NCI-H2227 (cell line): ENCODE data around the gene SLC9A1.
"Not testable (repeated sequence)": the region's sequence is repeated elsewhere in the genome, so short reads cannot be mapped to it uniquely, and the experiment has no call there.

Experiments
- DNase-seq: peaks from one replicate; lab custom pipeline; 2025; ENCODE audit not compliant: unreplicated experiment; lab: John Stamatoyannopoulos, UW

SLC9A1 gene

GRCh38 chr1:27154991-27155781, at the start of gene SLC9A1:
Gene SLC9A1, minus strand, starts transcription at chr1:27155125. Its CDS starts 791 bp downstream, at chr1:27154334.
- DNase-seq = peak; percentile 95

GRCh38 chr1:27203946-27204345, 49.0 kb upstream of the SLC9A1 start:
- no peak for DNase-seq

GRCh38 chr1:27201295-27201694, 46.4 kb upstream of the SLC9A1 start:
- DNase-seq = no peak

- no peak for DNase-seq
Measured at GRCh38 chr1:27193194-27193593, 38.3 kb upstream of the SLC9A1 start.

GRCh38 chr1:27192039-27192529, 37.2 kb upstream of the SLC9A1 start:
- DNase-seq = no peak

GRCh38 chr1:27184665-27185064, 29.7 kb upstream of the SLC9A1 start:
- not testable (repeated sequence) for DNase-seq

- DNase-seq = no peak
Measured at GRCh38 chr1:27179979-27180378, 25.1 kb upstream of the SLC9A1 start.

- no peak for DNase-seq
Measured at GRCh38 chr1:27179379-27179778, 24.5 kb upstream of the SLC9A1 start.

GRCh38 chr1:27176954-27177353, 22.0 kb upstream of the SLC9A1 start:
- DNase-seq = no peak

GRCh38 chr1:27176323-27176722, 21.4 kb upstream of the SLC9A1 start:
- no peak for DNase-seq

GRCh38 chr1:27172992-27173391, 18.1 kb upstream of the SLC9A1 start:
- not testable (repeated sequence) for DNase-seq

- no peak for DNase-seq
Measured at GRCh38 chr1:27166929-27167328, 12.0 kb upstream of the SLC9A1 start.

- DNase-seq = no peak
Measured at GRCh38 chr1:27166351-27166802, 11.5 kb upstream of the SLC9A1 start.

- no peak for DNase-seq
Measured at GRCh38 chr1:27163093-27163492, 8.2 kb upstream of the SLC9A1 start.

GRCh38 chr1:27162090-27162489, 7.2 kb upstream of the SLC9A1 start:
- DNase-seq = no peak

GRCh38 chr1:27161594-27161993, 6.7 kb upstream of the SLC9A1 start:
- no peak for DNase-seq

GRCh38 chr1:27157194-27157593, 2.3 kb upstream of the SLC9A1 start:
- no peak for DNase-seq

GRCh38 chr1:27154469-27154990, 395 bp downstream of the SLC9A1 start:
- DNase-seq = no peak

GRCh38 chr1:27153927-27154358, 982 bp downstream of the SLC9A1 start:
- no peak for DNase-seq

GRCh38 chr1:27153549-27153886, 1.4 kb downstream of the SLC9A1 start:
- DNase-seq = no peak

GRCh38 chr1:27152829-27153548, 1.9 kb downstream of the SLC9A1 start:
- DNase-seq = no peak
